ENCODE data around the gene MEIS2.

MEIS2 gene

DNA sequence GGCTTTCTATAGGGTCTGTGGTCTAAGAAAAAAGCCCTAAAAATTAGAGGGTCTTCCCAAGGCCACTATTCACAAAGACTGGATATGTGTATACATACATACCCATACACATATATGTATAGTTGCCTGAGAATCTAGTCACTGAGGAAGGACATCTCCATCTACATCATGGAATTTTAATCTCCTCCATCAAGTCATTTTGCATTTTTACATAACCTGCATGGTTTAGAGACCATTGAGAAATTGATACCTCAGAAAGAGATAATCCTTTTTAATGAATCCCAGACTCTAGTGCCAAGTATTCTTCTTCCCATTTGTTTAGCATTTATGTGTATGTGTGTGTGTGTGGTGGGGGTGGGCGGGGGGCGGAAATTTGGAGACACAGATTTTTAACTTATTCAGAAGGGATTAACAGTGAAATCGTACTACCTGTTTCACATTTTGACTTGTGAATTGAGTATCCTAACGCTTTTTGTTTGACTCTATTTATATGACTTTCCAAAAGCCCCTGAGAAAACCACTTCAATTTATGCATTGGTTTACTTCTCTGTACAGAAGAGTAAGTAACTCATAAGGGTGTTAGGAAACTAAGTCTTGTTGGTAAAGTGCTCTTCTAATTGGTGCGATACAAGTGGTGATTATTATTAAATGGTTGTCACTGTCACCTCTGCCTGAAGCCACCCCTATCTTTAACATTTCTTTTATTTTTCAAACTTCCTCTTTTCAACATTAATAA is 166.9 kb downstream of the MEIS2 start:
- H3K9me3 ChIP-seq (ENCODE audit: control insufficient read depth in 2 of 2, low read length in 2 of 2), result no peaks in the 10 kb centered on the region
- H3K27me3 ChIP-seq (ENCODE audit: control insufficient read depth in 1 of 2, insufficient read depth in 2 of 2, low read length in 2 of 2), result no peaks in the 10 kb centered on the region
- H3K4me1 ChIP-seq (ENCODE audit: control insufficient read depth, insufficient read depth, low read length), result no peaks in the 10 kb centered on the region
- H3K36me3 ChIP-seq (ENCODE audit: control insufficient read depth in 2 of 2, insufficient read depth in 2 of 2, low read length in 2 of 2), result no peaks in the 10 kb centered on the region
- no peak overlapping the region for H3K27ac ChIP-seq (ENCODE audit: low read length)
- H3K4me3 ChIP-seq (ENCODE audit: low read length in 2 of 2), result no peak overlapping the region
- no peak overlapping the region for H3K9ac ChIP-seq (ENCODE audit: low read length in 2 of 2)

DNA sequence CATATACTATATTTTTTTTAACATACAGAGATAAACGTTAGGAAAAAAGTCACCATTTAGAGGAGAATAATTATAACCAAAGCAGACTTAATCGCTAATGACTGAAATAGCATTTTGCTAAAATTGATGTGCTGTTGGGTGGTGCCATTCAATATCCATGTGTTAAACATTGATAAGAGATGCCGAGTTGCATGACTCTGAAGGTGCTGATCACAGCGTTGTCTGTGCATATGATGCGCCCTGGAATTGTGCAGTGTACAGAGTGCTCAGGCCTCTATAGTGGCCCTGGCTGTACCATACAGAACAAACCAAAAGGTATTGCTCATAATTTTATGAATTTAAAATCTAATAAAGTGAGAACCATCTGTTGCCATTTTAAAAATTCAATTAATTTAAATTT is 168.3 kb downstream of the MEIS2 start:
- Histone ChIP-seq H3K36me3 (ENCODE audit: control insufficient read depth in 2 of 2, insufficient read depth in 2 of 2, low read length in 2 of 2) (no peaks in the 10 kb centered on the region), H3K9ac (ENCODE audit: low read length in 2 of 2) (no peak overlapping the region), H3K4me1 (ENCODE audit: control insufficient read depth, insufficient read depth, low read length) (no peaks in the 10 kb centered on the region), H3K9me3 (ENCODE audit: control insufficient read depth in 2 of 2, low read length in 2 of 2) (no peaks in the 10 kb centered on the region), H3K27ac (ENCODE audit: low read length) (no peak overlapping the region), H3K27me3 (ENCODE audit: control insufficient read depth in 1 of 2, insufficient read depth in 2 of 2, low read length in 2 of 2) (no peaks in the 10 kb centered on the region), H3K4me3 (ENCODE audit: low read length in 2 of 2) (no peak overlapping the region)

DNA sequence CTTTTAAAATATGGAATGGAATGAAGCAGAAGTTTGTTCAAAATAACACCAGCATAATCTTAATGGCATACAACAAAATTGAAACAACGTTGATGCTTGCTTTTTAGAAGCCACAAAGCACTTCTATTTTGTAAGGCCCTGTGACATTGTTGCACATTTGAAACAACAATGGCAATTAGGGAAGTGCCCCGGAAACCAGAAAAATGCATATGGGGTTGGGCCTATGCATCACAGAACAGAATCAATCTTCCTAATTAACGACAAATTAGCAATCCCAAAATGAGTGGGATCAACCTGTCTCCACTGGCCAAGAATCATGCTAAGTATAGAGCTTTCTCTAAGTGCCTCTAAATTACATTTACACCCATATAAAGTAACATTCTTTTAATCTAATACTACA is 168.9 kb downstream of the MEIS2 start:
- H3K4me3 ChIP-seq (ENCODE audit: low read length in 2 of 2), result no peak overlapping the region
- H3K4me1 ChIP-seq (ENCODE audit: control insufficient read depth, insufficient read depth, low read length), result no peaks in the 10 kb centered on the region
- no peaks in the 10 kb centered on the region for H3K36me3 ChIP-seq (ENCODE audit: control insufficient read depth in 2 of 2, insufficient read depth in 2 of 2, low read length in 2 of 2)
- no peaks in the 10 kb centered on the region for H3K9me3 ChIP-seq (ENCODE audit: control insufficient read depth in 2 of 2, low read length in 2 of 2)
- H3K27ac ChIP-seq (ENCODE audit: low read length), result no peak overlapping the region
- H3K9ac ChIP-seq (ENCODE audit: low read length in 2 of 2), result no peak overlapping the region
- H3K27me3 ChIP-seq (ENCODE audit: control insufficient read depth in 1 of 2, insufficient read depth in 2 of 2, low read length in 2 of 2), result no peaks in the 10 kb centered on the region

DNA sequence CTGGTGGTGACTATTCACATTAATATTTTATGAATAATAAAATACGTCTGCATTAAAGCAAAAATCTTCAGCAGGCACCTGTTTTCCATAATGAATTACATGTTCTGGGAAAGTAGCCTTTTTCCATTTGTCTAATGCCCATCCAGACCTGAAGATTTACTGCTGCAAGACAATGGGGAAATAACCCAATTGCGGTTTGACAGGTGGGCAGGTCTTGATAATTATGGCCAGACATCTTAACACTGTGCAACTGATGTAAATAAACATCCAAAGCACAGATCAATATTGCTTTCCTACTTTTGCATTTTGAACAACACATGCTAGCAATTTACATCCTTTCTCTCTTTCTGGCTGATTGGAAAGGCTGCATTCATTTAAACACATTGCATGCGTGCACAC is 173.9 kb downstream of the MEIS2 start:
- Histone ChIP-seq H3K4me1 (ENCODE audit: control insufficient read depth, insufficient read depth, low read length) (peaks cover 2% of the 10 kb centered on the region), H3K27me3 (ENCODE audit: control insufficient read depth in 1 of 2, insufficient read depth in 2 of 2, low read length in 2 of 2) (no peaks in the 10 kb centered on the region), H3K4me3 (ENCODE audit: low read length in 2 of 2) (no peak overlapping the region), H3K36me3 (ENCODE audit: control insufficient read depth in 2 of 2, insufficient read depth in 2 of 2, low read length in 2 of 2) (peaks cover 0 to 2% of the 10 kb centered on the region in 2 donors), H3K9me3 (ENCODE audit: control insufficient read depth in 2 of 2, low read length in 2 of 2) (no peaks in the 10 kb centered on the region), H3K27ac (ENCODE audit: low read length) (no peak overlapping the region), H3K9ac (ENCODE audit: low read length in 2 of 2) (no peak overlapping the region)

DNA sequence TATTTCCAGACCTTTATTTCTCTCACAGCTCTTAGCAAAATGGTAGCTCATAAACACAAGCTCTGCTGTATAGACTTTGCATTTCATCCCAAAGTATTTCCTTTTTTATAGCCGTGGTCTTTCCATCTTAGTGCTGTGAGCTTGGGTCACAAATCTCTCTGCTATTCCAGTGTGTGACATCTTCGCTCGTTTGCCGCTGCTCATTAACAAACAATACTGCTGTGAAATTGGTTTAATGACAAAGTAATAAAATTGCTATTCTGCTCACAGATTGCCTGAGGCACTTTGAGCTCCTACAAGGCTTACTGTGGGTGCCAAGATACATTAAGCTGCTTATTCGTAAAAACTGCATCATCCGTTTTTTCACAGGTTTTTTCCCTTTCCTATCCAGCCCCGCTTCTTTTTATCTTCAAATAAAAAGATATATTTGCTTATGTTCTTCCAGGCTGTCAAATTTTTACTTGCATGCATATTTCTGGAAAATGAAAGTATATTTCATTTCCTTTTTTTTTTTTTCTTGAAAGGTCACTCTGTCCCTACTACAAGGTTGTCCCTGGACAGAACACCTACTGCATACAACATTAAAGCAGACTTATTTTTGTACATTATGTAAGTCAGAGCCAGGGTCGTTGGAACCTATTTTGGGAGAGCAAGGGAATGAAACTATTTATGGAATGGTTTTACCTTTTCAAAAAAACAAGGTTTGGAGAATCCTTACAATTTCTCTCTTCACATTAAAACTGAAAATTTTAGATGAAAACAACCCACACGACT is 174.5 kb downstream of the MEIS2 start:
- Histone ChIP-seq H3K4me1 (ENCODE audit: control insufficient read depth, insufficient read depth, low read length) (peaks cover 2% of the 10 kb centered on the region), H3K4me3 (ENCODE audit: low read length in 2 of 2) (no peak overlapping the region), H3K9ac (ENCODE audit: low read length in 2 of 2) (no peak overlapping the region), H3K27ac (ENCODE audit: low read length) (no peak overlapping the region), H3K27me3 (ENCODE audit: control insufficient read depth in 1 of 2, insufficient read depth in 2 of 2, low read length in 2 of 2) (no peaks in the 10 kb centered on the region), H3K36me3 (ENCODE audit: control insufficient read depth in 2 of 2, insufficient read depth in 2 of 2, low read length in 2 of 2) (peaks cover 0 to 2% of the 10 kb centered on the region in 2 donors), H3K9me3 (ENCODE audit: control insufficient read depth in 2 of 2, low read length in 2 of 2) (no peaks in the 10 kb centered on the region)

DNA sequence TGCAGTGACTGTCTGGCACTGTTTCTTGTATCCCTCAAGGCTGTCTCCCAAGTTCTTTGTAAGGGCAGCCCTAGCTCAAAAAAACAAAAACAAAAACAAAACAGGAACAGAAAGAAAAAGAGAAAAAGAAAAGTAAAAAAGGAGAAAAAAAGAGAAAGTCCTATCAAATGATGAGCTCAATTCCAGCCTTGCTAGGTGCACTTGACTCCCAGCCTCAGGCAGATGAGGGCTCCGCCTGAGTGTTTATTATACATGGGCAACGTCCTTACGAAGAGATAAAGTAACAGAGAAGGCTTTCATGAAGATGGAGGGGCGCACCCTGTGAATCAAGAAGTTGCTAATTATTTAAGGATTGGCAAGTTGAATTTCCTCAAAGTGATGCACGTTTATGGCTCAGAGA is 175.3 kb downstream of the MEIS2 start:
- peaks cover 0 to 2% of the 10 kb centered on the region in 2 donors for H3K36me3 ChIP-seq (ENCODE audit: control insufficient read depth in 2 of 2, insufficient read depth in 2 of 2, low read length in 2 of 2)
- H3K27ac ChIP-seq (ENCODE audit: low read length), result no peak overlapping the region
- H3K4me3 ChIP-seq (ENCODE audit: low read length in 2 of 2), result no peak overlapping the region
- H3K27me3 ChIP-seq (ENCODE audit: control insufficient read depth in 1 of 2, insufficient read depth in 2 of 2, low read length in 2 of 2), result no peaks in the 10 kb centered on the region
- no peak overlapping the region for H3K9ac ChIP-seq (ENCODE audit: low read length in 2 of 2)
- H3K4me1 ChIP-seq (ENCODE audit: control insufficient read depth, insufficient read depth, low read length), result peaks cover 2% of the 10 kb centered on the region
- H3K9me3 ChIP-seq (ENCODE audit: control insufficient read depth in 2 of 2, low read length in 2 of 2), result no peaks in the 10 kb centered on the region

DNA sequence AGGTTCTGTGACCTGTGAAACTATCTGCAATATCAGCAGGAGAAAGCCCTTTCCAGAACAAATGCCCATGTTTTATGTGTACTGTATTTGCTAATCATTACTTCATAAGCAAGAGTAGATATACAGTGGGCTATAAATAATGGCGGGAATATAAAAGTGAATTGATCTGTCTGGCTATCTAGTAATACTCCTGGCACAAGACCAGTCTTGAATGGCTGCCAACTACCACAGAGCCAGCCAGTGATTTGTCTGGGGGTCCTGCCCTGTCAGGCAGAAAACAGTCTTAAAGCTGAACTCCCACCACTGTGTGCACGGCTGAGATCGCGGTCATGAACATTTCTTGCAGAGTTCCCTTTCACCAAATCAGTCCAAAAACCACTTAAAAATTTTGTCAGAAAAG is 176.3 kb downstream of the MEIS2 start:
- H3K36me3 ChIP-seq (ENCODE audit: control insufficient read depth in 2 of 2, insufficient read depth in 2 of 2, low read length in 2 of 2), result peaks cover 0 to 2% of the 10 kb centered on the region in 2 donors
- H3K27ac ChIP-seq (ENCODE audit: low read length), result no peak overlapping the region
- no peak overlapping the region for H3K9ac ChIP-seq (ENCODE audit: low read length in 2 of 2)
- H3K4me3 ChIP-seq (ENCODE audit: low read length in 2 of 2), result no peak overlapping the region
- H3K4me1 ChIP-seq (ENCODE audit: control insufficient read depth, insufficient read depth, low read length), result peaks cover 2% of the 10 kb centered on the region
- H3K27me3 ChIP-seq (ENCODE audit: control insufficient read depth in 1 of 2, insufficient read depth in 2 of 2, low read length in 2 of 2), result no peaks in the 10 kb centered on the region
- no peaks in the 10 kb centered on the region for H3K9me3 ChIP-seq (ENCODE audit: control insufficient read depth in 2 of 2, low read length in 2 of 2)

DNA sequence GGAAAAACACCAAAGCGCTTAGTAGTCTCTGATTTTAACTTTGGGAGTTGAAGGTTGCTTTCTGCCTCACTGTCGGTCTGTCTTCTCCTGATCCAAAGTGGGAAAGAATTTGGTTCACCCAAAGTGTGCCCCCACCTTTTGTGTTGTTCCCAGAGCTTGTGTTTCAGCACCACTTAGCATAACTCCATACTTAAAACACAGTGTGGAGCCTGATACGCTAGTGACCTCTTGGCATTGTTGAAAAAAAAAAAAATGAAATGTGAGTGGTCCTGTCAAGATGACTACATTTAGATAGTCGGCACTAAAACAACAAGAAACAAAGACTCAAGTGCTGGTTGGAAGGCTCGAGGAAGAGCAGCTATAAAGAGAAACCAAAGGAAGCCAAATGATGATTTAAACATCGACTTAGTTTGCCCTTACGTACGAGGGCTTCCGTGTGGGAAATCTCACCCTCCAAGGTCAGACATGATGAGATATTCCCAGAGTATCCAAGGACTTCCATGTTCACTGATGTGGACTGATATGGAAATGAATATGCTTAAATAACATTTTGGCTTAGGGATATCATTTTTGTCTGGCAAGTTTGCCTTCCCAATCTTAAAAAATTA is 178.8 kb downstream of the MEIS2 start:
- peaks cover 0 to 2% of the 10 kb centered on the region in 2 donors for H3K36me3 ChIP-seq (ENCODE audit: control insufficient read depth in 2 of 2, insufficient read depth in 2 of 2, low read length in 2 of 2)
- H3K4me1 ChIP-seq (ENCODE audit: control insufficient read depth, insufficient read depth, low read length), result peaks cover 2% of the 10 kb centered on the region
- no peak overlapping the region for H3K27ac ChIP-seq (ENCODE audit: low read length)

DNA sequence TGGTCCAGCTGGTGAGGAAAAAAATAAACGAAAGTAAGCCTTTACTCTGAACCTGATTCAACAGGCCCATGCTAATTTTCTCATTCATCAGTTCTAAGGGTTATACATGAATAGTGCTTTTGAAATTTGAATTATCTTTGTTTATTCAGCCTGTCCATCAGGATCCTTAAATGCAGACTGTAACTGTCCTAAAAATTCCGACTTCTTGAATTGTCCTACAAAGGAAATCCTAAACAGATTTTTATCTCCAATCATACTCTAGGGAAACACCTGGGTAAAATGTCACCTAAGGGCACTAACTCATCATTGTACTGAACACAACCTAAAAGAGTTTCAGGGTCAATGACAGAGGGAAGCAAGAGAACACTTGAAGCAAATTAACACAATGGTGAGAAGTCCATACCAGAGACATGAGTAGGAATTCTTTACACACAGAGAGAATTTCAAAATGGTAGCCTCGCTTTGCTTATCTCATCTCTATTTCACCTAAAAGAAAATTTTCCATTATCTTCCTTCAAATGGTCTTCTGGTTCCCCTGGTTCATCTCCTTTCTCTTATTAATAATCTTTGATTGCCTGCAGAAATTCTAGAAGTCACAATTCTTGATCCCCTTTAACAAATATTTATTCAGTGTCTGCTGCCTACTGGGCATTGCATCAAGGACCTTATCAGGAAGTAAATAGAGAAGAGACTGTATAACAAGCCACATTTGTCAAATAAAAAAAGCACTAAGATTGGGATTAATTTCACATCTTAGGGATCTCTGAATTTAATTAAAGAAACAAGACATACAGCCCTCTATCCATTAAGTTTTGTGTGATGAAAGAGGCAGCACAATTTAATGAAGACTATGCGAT is 182.7 kb downstream of the MEIS2 start:
- Histone ChIP-seq H3K27me3 (ENCODE audit: control insufficient read depth in 1 of 2, insufficient read depth in 2 of 2, low read length in 2 of 2) (no peaks in the 10 kb centered on the region), H3K4me1 (ENCODE audit: control insufficient read depth, insufficient read depth, low read length) (no peaks in the 10 kb centered on the region), H3K9me3 (ENCODE audit: control insufficient read depth in 2 of 2, low read length in 2 of 2) (no peaks in the 10 kb centered on the region), H3K36me3 (ENCODE audit: control insufficient read depth in 2 of 2, insufficient read depth in 2 of 2, low read length in 2 of 2) (no peaks in the 10 kb centered on the region), H3K27ac (ENCODE audit: low read length) (no peak overlapping the region), H3K4me3 (ENCODE audit: low read length in 2 of 2) (no peak overlapping the region), H3K9ac (ENCODE audit: low read length in 2 of 2) (no peak overlapping the region)

More for the DNA sequence above, 178.8 kb downstream of the MEIS2 start:
- H3K4me3 ChIP-seq (ENCODE audit: low read length in 2 of 2), result no peak overlapping the region
- no peak overlapping the region for H3K9ac ChIP-seq (ENCODE audit: low read length in 2 of 2)
- H3K9me3 ChIP-seq (ENCODE audit: control insufficient read depth in 2 of 2, low read length in 2 of 2), result no peaks in the 10 kb centered on the region
- no peaks in the 10 kb centered on the region for H3K27me3 ChIP-seq (ENCODE audit: control insufficient read depth in 1 of 2, insufficient read depth in 2 of 2, low read length in 2 of 2)

DNA sequence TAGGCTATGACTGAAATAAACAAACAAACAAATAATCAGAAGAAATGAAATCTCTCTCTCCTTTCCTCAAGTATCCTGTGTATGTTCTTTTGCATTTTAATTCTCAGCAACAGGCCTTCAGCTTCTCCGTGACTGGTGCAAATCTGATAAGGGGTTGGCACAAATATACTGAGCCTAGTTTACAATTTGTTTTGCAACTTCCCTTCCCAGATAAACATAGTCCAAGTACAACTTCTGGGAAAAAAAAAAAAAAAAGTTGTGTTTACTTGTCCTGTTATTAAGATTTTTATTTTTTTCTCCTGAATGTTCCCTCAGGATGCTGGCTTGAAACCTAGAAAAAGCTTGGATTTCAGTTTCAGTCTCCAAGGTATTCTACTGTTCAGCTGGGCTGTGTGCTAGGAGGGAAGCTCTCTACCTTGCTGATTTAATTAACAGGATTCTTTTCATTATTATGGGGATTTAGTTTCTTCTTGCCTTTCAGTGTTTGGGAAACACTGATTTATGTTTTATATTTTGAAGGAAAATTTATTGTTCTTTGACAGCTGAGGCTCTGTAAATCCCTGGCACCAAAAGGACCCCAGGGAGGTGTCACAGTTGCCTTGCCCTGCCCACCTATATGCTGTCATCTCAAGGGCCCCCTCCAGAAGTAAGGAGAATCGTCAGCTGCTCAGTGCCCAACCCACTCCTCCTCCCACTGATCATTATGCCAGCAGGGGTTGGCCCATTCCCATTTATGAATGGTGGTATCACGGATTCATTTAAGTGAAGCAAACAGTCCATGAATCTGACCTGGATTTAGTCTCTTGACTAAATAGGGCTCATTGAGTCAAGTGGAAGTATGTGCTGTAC is 185.2 kb downstream of the MEIS2 start:
- Histone ChIP-seq H3K27ac (ENCODE audit: low read length) (no peak overlapping the region), H3K4me3 (ENCODE audit: low read length in 2 of 2) (no peak overlapping the region), H3K9ac (ENCODE audit: low read length in 2 of 2) (no peak overlapping the region)

More for the DNA sequence above, 185.2 kb downstream of the MEIS2 start:
- H3K36me3 ChIP-seq (ENCODE audit: control insufficient read depth in 2 of 2, insufficient read depth in 2 of 2, low read length in 2 of 2), result no peaks in the 10 kb centered on the region
- peaks cover 3% of the 10 kb centered on the region for H3K4me1 ChIP-seq (ENCODE audit: control insufficient read depth, insufficient read depth, low read length)
- H3K9me3 ChIP-seq (ENCODE audit: control insufficient read depth in 2 of 2, low read length in 2 of 2), result no peaks in the 10 kb centered on the region
- no peaks in the 10 kb centered on the region for H3K27me3 ChIP-seq (ENCODE audit: control insufficient read depth in 1 of 2, insufficient read depth in 2 of 2, low read length in 2 of 2)

All from stomach smooth muscle (tissue), 2 donors.